HG02938 (cell line): ENCODE measurements around the gene TAC4.
"Not testable (repeated sequence)": the region's sequence is repeated elsewhere in the genome, so short reads cannot be mapped to it uniquely, and the experiment has no call there.

Experiments used
- ATAC-seq: cut with Tn5 transposase; IDR thresholded peaks from one replicate; pipeline ENCODE4 v1.9.1; 2021; ENCODE audit warnings: mild to moderate bottlenecking, moderate library complexity; ENCODE audit not compliant: unreplicated experiment

The TAC4 gene

DNA sequence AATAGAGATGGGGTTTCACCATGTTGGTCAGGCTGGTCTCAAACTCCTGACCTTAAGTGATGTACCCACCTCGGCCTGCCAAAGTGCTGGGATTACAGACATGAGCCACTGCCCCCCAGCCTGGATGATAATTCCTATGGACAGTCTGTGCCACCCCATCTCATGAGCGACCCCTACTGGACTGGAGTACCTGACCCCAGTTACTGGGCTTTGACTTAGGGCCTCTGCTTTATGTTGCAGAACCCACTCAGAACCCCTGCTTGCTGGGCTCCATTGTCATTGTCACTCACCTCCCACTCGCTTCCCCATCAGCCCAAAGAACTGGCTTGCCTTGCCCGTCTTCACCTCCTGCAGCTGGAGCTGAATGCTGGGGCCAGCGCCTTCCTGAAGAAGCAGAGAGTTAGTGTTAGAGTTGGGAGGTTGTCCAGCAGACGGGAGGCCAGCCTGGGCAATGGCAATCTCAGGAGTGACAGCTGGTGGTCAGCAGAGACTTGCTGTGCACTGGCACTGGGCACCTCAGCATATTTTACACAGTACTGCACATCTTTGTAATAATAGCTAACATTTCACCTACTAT lies 4.0 kb downstream of the TAC4 start:
- no peak for ATAC-seq

DNA sequence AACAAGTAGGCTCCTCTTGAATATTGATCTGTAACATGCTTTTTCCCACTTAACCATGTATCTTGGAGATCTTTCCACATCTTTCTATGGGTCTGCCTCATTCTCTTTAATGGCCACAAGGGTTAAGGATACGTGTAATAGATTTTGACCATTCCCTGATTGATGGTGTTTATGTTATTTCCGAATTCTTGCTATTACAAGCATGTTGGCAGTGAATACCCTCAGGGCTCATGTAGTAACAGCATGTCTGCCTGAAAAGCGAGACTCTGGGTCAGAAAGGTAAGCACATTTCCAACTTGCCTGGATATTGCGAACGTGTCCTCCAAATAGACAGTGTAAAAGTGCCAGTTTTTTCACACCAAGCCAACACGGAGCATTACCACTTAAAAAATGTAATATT lies 5.0 kb downstream of the TAC4 start:
- no peak for ATAC-seq

DNA sequence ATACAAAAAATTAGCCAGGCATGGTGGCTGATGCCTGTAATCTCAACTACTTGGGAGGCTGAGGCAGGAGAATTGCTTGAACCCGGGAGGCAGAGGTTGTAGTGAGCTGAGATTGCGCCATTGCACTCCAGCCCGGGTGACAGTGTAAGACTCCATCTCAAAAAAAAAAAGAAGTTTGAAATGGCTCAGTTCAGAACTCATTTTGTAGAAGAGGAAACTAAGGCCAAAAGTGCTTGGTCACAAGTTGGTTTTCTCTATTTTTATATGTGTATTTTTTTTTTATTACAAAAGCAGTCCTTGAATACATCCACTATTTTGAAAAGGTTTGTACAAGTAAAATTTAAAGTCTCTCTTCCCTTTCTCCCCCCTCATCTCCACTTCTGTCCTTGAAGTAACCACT lies 5.5 kb downstream of the TAC4 start:
- no peak for ATAC-seq

DNA sequence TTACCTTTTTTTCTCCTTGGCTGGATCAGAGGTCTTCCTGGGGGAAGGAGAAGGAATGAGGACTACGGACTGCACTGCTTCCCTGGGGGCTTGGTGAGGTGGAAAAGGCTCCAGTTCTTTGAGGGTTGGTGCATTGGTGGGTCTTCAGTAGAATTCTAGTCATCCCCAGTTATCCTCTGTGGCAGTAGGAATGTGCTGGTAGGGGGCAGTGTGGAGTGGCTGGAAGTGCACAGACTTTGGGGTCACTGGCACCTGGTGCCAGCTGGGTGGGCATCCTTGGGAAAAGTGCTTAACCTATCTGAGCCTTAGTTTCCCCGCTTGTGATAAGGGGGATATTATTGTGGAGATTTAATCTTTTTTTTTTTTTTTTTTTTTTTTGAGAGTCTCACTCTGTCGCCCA lies 6.3 kb downstream of the TAC4 start:
- no peak for ATAC-seq

DNA sequence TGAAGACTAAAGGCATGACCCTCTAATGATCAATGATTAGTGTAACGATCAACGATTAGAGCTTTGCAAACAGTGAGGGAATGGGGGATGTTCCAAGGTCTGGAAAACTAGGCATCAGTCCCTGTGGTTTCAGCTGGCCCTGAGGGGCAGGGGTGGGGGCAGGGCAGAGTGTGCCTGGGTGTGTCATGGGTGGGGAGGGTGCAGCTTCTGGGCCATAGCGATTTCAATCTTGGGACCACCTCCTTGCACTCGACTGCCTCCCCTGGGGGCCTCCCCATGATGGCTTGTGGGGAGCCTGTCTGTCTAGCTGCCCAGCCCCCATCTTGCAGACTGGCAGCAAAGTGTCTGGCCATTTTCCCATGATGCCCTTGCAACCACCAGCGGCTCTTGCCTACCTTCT lies 8.4 kb downstream of the TAC4 start:
- ATAC-seq: no peak

DNA sequence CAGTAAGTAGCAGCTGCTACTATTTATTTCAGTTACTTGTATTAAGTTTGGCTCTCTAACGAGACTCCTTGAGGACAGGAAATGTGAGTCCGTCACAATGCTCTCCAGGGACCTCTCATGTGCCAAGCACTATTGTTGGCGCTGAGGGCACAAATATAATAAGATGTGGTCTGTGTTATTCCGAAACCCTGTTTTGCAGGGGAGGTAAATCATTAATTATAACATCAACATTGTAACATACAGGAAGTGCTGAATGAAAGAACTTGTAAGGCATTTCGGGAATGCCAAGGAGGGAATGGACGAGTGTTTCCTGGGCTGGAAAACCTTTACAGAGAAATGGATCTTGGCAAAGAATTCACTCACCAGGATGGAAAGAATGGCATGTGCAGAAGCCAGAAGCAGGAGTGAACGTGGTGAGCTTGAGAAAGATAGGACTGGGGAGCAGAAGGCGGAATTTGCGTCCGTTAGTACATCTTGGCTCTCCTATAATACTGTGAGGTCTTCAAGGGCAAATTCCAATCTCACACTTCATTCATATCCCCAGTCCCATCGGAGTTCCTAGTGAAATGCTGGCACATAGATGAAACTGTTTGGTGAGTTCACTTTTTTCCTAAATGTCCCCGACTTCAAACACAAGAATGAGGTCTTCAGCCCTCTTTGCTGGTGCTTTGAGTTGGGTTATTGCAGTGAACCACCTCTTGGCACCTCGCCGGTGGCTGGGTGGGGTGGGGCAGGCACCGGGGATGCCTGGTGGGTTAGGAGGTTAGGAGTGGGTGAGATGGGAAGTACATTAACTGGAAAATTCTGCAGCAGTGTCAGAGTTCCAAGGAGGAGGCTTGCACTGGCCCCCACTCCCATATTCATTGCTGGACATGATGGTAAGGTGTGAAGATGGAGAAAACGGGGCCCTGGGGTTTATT lies 11.5 kb downstream of the TAC4 start:
- ATAC-seq: no peak

DNA sequence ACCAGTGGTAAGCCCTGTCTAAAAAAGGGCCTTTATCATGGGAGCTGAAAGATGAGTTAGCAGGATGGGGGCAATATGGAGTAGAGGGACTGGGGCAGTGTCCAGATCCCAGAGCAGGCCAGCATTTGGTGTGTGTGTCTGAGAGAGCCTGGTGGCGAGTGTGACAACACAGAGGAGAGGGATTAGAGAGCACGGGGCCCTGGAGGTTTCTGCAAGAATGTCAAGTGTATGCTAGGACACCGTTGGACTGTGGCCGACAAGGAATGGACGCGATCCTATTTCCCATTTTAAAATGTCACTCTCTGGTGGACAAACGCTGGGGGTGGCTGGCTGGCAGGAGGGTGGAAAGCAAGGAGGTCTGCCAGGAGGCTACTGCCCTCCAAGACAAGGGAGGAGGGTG lies 12.4 kb downstream of the TAC4 start:
- ATAC-seq: no peak

DNA sequence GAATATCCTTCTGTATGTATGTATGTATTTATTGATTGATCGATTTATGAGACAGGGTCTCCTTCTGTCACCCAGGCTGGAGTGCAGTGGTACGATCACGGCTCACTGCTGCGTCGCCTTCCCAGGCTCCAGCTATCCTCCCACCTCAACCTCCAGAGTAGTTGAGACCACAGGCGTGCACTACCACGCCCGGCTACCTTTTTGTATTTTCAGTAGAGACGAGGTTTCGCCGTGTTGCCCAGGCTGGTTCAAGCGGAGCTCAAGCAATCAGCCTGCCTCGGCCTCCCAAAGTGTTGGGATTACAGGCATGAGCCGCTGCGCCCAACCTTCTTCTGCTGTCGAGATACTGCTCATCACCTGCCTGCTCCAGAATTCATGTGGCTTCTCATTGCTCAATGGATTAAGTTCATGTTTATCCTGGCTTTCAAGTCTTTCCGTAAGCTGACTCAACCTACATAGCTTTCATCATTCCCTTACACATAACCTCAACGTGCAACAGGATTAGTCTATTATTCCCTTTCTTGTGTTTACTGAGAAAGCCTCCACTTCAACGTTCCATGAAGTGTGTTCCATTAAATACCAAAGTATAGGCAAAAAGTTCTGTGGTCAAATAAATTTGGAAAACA lies 13.6 kb downstream of the TAC4 start:
- ATAC-seq: no peak

DNA sequence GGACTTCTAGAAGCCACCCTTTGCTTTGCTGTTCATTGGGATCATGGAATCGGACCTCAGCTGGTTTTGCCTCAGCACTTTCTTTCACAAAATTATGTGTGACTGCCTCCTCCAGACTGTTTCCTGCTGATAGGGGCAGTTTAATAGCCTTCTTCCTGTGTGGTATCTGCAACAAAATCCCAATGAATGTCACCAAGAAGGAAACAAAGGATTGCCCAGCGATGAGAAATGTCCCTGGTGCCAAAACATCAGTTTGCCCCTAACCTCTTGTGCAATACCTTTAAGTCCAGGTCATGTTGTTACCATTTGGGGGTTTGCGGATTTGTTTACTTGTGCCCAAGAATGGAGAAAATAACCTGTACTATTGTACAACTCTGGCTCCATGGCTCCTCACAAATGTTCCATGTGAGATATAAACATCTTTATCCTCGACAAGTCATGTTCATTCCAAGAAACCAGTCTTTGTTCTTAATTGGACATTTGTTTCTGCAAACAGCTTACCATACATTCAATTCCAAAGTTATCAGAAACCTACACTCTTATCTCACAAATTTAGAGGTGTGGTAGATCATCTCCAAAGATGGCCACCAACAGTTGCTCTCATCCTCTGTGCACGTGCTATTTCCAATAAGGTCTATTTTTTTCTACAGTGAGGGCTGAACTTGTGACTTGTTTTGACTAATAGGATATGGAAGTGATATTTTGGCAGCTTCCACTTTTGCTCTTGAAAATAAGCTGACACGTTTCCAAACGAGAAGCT lies 14.8 kb downstream of the TAC4 start:
- ATAC-seq: no peak

DNA sequence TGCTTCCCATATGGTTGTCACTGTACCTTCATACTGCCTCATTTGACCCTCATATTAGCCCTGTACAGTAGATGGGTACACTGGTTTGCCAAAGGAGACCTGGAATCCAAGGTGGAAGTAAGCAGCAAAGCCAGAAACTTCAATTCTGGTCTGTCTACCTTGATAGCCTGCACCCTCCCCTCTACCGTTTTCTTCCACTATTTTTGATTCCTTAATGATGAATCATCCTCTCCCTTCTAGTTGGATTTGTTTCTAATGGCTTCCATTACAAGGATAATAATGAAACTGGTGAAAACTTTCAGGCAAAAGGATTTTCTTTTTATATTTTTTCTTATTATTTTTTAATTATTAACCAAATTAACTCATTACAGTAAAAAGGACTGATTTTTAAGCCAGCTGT lies 17.3 kb downstream of the TAC4 start:
- ATAC-seq: no peak

DNA sequence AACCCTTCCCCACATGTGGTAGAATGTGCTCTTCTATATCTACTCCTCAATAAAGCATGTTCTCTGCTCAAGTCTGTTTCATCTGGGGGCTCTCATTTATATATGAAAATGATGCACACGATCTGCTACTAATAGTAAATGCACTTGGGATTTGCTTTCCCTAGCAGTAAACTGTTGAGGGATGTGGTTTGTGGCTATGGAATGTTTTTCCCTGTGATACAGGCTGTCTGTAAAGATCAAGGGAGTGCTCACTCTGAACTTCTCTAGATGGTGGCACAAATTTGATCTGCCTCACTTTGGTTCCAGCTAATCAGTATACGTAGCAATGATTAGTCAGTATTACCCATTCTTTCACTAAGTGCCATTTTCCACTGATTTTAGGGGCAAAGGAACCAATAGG lies 18.8 kb downstream of the TAC4 start:
- ATAC-seq: no peak

DNA sequence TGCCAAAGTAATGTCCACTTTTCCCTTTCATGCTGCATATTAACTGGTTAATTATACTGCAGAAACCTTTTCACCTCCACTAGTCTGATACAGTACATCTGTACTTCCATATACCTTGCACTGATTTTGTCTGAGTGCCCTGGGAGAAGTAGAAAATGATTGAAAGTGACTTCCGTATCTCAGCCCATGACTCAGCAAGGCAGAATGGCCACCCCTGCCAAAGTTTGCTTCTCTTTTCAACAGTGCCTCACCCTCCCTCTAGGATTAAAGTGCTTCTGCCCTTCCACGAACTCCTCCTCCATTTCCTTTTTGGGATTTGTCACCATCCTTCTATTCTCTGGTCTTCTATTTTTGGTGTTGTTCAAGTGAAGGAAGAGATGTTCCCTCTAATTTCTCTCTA lies 19.5 kb downstream of the TAC4 start:
- ATAC-seq: not testable (repeated sequence)

DNA sequence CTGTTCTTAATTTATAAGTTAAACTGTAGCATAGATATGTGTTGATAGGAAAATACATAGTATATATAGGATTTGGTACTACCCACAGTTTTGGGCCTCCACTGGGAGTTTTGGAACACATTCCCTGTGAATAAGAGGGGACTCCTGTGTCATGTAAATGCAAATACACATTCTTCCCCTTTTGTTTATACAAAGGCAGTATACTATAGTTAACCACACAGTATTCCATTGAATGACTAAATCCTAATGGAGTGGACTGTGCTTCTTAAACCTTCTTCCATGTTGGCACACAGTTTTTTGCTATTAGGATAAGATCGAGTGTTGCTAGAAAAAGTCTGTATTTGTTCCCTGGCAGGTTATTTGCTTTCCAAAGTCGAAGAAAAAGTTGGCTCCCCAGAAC lies 22.2 kb downstream of the TAC4 start:
- no peak for ATAC-seq

DNA sequence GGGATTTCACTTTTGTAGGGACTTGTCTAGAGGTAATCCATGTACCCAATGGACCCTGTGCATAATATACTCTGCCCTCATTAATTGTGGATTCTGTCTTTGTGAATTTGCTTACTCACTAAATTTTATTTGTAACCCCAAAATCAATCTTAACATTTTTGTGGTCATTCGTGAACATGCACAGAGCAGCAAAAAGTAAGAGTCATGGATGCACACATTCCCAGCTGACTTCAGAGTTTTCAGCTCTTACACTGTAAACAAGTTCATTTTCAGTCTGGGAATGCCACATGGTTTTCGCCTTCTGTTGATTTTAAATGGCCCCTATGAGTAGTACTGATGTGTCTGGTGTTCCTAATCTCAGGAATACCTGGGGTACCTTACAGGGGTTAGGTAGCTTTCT lies 24.3 kb downstream of the TAC4 start:
- no peak for ATAC-seq

DNA sequence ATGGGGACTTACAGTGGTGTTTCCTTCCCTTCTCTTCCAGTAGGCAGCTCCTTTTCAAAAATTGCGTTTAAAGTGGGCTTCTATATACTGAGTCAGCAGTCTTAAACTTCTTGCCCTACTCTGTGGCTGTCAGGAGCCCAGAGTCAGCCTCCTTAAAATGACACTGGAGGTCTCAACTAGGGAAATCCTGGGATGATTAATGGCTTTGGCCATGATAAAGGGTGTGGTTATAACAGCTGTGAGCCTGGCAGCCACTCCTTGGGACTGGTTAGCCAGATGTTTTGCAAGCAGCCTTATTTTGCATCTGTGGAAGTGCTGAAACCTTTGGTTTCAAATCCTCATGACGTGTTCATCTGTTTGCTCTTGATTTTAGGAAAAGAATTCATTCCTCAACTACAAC lies 25.0 kb downstream of the TAC4 start:
- no peak for ATAC-seq

DNA sequence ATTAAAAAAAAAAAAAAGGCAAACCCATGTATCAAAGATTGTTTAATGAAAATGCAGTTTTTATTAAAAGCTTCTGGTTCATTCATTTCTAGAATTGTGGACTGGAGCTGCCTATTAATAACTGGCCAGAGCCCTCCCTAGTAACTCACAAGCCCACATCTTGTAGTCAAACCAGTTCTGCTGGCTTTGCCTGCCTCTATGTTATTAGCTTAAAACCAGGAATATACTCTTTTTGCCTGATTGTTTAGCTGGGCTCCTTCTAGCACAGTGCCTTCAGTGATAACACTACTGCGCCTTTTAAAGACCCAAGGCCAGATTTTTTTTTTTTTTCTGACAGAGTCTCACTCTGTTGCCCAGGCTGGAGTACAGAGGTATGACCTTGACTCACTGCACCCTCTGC lies 26.0 kb downstream of the TAC4 start:
- ATAC-seq: no peak

DNA sequence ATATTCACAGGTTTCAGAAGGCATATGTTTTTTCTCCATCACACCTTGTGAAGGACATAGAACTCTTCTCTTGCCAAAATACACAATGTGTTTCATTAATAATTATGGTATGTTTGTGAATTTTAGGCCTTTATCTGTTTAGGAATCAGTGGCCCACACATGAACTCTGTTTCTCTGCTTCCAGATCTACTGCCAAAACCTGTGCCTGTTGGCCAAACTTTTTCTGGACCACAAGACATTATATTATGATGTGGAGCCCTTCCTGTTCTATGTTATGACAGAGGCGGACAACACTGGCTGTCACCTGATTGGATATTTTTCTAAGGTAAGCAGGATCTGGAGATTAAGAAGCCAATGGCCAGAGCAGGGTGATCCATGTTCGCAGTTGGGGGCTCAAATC lies 26.4 kb downstream of the TAC4 start:
- no peak for ATAC-seq

DNA sequence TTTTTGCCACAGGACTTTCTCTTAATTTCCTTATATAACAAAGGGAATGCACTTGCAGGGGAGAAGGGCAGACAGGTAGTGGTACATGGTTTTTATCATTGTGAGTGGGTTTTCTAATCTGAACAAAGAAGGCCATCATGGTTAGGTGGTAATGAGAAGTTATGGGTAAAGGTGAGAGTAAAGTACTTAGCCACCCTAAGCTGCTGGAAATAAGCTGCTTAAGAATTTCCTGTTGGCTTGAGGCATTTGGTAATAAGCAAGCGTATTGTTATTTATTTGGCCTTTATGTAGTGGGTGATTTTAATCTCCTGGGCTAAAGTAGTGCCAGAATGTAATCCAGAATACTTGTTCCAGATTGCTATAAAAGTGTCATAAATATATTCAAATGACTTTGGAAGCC lies 27.1 kb downstream of the TAC4 start:
- ATAC-seq: no peak

DNA sequence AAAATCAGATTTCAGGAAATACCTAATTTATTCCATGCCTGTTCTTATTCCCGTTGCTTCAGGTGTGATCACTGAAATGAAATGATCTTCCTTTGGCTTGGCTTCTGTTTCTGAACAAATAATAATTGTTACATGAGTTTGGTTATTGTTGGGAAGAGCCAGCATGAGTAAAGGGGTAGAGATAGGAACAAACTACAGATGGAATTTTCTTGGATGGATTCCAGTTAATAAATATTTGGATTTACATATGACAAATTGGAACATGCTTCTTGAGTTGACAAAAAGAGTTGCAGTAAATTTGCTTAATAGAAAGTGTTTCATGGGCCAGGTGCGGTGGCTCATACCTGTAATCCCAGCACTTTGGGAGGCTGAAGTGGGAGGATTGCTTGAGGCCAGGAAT lies 28.2 kb downstream of the TAC4 start:
- no peak for ATAC-seq

DNA sequence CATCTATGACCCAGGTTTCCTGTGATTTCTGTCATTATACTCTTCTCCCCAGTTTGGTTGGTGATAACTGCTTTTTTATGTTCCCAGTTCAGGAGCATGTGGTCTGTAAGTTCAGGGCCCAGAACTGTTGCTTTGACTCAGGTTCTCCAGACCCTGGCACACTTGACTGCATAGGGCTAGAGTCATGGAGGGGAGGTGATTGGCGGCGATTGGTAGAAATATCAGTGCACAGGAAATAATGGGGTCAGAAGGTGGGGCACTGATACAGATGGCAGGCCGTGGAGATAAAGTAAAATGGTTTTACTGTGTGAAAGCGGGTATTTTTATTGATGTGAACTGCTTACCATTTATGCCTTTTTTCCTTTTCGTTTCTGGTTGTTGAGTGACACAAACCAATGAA lies 28.7 kb downstream of the TAC4 start:
- ATAC-seq: no peak

DNA sequence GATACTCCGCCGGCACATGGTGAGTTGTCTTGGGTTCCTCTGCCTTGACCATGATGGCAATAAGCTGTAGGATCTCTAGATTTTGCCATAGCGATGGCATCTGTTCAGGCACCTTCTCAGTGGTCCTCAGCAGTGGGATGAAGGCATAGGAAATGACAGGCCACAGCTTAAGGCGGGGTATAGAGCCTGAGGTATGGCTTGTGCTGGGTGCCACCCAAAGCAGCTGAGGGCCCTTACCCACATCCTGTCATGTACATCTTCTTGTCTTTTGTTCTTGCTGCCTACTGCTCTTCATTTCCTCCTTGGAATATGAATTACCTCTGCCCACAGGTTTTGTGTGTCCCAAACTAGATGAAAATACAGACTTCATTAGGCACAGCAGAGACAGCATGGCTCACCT lies 29.9 kb downstream of the TAC4 start:
- no peak for ATAC-seq
